DMS53 treated with DMSO at 0.1 percent for 48 hours (cell line): Measurements from ENCODE around the gene HS6ST3.
"Not testable (repeated sequence)": the region's sequence is repeated elsewhere in the genome, so short reads cannot be mapped to it uniquely, and the experiment has no call there.

Experiments
- DNase-seq: peaks from one replicate; lab custom pipeline; 2025; ENCODE audit not compliant: unreplicated experiment; lab: John Stamatoyannopoulos, UW

The HS6ST3 gene

DNA sequence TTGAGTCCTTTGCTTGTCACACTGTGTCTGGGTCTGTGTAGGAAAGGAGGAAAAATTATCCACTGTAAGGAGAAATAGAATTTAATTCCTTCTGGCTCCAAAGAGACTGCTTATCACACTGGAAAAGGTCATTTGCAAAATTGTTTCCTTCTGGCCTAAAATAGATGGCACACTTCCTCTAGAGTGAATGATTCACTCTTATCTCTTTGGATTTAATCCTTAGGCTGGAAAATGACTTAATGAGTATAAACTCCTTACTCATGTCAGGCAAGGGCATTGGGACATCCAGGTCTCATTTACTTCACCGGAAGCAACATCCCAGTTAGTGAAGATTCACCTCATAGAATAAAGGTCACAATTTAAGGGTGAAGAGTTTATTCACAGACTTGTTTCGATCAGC lies 610.8 kb downstream of the HS6ST3 start:
- no peak for DNase-seq

DNA sequence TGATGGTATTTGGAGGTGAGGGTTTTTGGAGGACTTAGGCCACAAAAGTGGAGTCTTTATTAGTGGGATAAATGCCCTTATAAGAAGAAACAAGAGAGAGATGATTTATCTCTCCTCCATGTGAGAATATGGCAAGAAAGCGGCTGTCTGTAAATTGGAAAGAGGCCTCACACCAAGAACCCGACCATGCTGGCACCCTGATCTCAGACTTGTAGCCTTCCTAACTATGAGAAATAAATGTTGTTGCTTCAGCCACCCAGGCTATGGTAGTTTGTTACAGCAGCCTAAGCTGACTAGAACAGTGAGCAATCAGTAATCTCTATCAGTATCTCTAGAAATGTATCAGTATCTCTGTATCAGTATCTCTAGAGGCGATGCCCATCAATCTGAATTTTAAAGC lies 617.2 kb downstream of the HS6ST3 start:
- no peak for DNase-seq

DNA sequence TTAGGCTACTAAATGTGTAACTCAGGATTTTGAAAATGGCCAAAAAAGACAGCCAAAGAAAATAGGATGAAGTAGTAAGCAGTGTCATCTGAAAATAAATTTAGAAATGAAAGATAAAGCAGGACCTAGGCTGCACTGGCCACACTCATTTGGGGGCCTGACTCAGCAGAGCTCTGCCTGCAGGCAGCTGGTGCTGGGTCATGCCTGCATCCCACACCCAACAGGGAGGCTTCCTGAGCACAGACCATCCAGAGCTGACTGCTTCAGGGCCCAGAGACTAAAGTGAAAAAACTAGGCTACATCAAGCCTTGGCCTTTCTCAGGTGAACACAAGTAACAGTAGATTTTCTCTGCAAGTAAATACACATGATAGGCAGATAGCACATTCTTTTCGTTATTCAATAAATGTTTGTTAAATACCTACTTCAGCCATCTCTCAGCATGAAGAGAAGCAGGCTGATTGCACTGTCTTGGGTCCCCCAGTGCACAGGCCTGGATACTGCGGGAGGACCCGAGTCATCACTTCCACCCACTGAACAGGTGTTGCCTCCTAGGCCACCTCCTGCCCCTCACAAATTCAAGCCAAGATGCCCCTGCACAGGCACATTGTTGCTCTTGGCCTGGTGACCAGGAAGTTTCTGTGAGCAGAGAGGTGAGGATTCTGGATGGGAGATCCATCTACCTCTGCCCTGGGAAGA lies 620.4 kb downstream of the HS6ST3 start:
- no peak for DNase-seq

DNA sequence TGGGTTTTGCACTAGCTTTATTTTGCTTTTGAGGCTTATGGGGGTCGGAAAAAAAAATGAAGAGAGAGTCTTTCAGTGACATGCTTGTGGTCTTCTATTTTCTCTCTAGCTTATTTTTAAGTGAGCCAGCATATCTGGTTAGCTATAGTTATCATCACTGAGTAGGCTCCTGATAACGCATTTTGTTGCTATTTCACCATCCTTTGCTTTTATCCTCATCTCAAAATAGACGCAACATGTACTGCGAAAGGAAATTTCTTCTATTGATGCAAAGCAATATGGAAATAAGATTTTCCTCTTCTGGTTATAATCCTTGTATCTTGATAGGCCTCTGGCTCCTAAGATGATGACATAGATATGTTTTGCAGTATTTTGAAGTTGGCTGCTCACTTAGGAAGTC lies 630.5 kb downstream of the HS6ST3 start:
- DNase-seq = no peak

DNA sequence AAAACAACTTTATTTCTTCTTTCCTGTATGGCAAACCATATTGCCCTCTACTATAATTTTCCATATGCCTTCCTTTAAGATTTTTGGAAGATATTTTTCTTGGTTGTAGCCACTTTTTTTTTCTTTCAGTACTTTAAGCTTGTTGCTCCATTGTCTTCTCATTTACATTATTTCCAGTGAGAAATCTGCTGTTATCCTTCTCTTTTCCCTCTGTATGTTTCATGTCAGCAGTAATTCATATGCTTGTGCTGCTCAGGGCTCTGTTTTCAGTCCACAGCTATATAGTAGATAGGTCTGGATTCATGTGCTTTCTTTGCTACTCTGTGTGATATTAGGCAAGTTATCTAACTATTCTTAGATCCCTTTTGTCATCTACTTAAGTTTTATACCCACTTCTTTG lies 636.7 kb downstream of the HS6ST3 start:
- DNase-seq = no peak

DNA sequence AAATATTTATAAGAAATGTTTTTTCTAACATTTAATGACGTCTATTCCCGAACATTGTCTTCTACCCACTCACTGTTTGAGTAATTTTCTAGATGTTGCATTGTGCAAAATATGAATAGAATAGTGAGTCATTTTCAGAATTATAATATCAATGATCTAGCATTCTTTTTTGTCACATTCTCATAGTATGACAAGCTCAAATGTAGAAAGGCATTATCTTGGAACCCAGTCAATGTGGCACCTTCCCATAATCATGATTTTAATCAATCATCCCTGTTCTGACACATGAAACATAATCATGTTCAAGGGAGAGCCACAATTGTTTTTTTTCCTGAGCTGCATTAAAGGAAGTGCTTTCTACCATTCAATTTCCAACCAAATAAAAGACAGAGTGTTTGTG lies 638.6 kb downstream of the HS6ST3 start:
- DNase-seq = no peak

DNA sequence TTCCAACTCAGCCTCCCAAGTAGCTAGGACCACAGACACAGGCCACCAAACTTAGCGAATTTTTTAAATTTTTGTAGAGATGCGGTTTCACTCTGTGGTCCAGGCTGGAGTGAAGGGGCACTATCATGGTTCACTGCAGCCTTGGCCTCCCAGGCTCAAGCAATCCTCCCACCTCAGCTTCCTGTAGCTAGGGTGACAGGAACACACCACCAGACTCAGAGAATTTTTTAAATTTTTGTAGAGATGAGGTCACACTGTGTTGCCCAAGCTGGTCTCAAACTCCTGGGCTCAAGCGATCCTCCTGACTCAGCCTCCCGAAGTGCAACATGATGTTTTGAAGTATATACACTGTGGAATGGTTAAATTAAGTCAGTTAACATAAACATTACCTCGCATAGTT lies 640.8 kb downstream of the HS6ST3 start:
- no peak for DNase-seq

DNA sequence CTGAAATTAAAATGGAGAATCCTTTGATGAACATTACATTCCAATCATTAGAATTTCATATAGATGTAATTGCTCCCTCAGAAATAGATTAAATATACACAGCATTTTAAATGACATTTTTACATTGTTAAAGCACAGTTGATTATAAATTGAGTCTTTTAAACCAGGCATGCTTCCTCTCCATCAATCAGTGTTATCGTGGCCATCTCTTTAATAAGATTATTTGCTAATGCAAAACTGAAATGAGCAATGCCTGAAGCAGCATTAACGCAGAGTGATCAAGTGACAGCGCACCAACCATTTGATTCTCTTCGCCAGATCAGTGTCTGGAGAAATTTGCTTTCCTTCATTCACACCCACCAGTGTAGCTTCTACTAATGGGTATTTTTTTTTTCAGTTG lies 644.6 kb downstream of the HS6ST3 start:
- DNase-seq = no peak

DNA sequence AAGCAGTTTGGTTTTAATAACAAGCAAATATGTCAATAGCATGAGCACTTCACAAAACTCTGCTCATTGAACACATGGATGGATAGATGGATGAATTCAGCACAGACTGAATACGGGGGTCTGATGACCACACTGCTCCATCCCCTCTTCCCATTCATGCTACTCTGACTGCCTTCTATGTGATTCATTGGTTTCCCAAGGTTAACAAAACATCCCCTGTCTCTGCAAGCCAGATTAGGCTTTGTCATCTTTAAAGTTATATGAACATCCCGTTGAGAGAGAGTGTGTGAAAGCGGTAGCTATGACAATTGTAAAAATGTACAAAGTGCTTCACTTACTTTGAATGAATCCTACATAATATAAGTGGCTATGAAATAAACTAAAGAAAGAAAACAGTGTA lies 651.9 kb downstream of the HS6ST3 start:
- DNase-seq = no peak

DNA sequence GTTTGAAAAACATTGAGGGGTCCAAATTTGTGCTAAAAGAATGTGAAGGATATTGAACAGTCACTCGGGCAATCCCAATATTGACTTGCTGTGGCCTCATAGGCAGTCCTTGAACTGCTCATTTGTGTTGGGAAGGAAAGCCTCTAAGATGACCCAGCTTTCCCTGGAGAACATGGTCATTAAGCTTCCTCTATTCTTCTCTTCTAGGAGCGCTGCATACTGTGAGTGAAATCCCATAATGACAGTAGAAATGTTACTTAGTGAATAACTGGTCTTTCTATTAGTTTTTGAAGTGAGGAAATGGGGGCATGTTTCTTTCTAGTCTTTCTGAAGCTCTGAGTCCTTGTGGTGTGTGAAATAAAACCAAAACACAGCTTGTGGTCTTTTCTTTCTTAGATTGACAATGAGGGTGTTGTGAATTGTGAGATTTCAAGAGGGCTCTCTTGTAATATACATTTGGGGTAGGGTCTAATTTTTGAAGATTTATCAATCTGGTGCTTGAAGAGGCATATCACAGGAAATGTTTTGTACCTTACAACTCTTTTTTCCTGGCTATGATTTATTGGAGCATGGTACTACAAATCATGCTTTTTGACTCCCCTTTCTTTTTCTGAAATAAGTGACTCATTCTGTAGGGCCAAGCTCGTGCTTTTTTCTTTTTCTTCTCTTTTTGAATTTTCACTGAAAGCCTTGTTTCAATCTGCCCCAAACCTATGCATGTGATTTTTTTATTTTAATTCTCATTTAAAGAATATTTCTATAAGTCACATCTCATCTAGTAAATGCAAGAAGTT lies 653.6 kb downstream of the HS6ST3 start:
- DNase-seq = no peak

DNA sequence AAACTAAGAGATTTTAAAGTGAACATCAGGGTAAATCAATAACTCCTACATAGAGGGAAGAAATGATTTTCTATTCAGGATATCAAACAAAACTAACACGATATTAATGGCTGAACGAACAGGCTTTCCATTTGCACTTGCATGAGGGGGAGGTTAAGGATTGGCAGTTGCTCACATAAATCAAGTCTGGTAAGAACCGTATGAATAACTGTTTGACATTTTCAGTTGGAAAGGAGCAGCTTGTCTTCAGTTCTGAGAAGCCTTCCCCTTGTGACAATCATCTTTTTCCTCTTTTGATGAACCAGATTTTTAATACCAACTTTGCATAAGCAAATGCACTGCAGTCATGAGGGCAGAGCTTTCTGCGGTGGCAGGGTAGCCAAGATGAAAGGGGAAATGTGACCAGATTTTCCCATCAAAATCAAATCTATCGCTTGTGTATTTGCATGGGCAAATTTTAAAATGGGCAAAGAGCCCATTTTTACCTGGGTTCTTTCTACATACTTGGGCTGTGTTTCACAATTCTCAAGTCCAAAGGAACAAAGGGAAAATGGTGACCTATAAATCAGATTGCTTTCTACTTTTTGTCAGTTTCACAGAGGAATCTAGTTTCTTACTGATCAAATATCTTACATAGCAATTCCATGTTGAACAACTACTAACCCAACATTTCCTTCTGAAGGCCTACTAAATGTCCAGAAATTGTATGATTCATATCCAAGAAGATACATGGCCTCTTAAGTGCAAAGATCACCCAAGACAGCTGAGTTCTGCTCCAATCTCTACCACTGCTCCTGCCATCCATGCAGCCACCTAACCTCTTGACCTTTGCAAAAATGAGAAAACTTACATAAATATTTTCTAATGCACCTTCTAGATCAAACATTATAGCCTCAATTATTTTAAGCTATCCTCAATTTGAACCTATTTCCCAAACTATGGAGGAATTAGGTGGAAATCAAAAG lies 654.7 kb downstream of the HS6ST3 start:
- DNase-seq = no peak

DNA sequence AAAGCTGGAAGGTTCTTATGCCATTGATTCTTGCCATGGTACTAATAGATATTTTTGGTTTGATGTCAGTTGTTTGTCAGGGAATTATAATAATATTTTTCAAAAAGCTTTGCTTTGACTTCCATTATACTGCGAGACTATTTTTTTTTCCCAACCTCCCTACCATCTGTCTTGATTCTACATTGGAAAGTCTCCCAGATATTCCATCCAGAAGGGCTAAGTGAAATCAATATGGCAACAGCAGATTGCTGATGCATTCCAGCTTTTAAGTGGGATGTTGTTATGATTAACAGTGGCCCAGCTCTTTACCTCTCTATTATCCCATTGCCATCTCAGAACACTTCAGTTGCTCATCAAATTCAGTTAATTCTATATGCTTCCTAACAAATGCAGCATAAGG lies 657.0 kb downstream of the HS6ST3 start:
- DNase-seq = no peak

DNA sequence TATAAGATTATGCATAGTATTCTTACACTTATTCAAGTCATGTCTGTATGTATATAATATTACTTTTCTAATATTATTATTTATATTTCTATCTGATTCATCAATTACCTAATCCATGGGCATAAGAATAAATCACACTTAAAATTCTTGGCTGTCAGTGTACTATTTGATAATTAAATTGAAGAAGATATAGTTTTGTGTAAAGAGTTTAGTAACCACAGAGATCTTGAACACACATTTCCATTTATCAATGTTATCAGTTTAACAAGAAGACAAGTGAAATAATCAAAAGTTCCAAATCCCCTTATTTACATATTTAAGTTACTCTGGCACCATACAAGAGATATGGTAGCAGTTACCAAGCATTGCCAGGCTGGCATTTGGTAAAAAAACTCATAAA lies 659.9 kb downstream of the HS6ST3 start:
- no peak for DNase-seq

DNA sequence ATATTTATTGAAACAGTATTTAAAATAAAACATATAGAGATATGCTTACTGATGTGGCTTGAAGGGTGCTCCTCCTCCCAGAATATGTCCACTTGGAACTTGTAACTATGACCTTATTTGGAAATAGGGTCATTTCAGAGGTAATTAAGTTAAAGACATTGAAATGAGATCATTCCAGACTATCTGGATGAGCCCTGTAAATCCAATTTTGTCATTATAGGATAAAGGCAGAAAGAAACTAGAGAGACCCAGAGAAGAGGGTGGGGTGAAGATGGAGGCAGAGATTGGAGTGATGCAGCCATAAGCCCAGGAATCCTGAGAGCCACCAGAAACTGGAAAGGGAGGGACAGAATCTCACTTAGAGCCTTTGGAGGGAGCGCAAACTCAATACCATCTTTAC lies 661.2 kb downstream of the HS6ST3 start:
- DNase-seq = no peak

DNA sequence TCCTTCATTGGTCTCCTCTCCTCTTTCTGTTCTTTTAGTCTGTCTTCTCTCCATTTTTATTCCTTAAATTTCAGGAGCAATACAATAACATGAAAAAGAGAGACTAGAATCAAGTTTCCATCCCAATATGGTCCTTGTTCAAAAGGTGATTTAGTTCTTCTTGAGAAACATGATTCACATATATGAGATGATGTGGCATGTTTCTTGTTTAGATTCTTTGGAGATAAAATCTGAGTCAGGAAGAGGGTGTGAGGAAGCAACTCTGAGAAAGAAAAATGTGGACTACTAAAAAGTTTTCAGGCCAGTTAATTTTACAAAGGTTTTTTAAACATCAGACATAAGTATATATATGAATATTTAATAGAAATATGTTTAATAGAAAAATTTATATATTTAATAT lies 673.0 kb downstream of the HS6ST3 start:
- no peak for DNase-seq

DNA sequence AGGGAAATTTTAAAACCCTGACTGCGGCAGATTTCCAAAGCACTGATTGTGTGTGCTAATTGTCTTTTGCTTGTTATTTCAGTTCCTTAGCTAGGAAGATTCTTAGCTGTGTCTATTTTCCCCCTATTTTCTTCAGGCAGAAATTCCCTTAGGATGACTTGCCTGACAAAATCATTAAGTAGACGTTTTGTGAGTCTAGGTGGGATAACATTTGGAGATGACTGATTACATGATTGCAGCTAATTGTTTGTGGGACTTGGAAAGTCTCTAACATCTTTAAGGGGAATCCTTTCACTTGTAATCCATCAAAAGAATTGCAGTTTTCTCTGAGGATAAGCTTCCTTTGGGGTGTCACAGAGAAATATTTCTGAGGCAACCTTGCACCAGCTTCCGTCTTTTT lies 676.4 kb downstream of the HS6ST3 start:
- no peak for DNase-seq

DNA sequence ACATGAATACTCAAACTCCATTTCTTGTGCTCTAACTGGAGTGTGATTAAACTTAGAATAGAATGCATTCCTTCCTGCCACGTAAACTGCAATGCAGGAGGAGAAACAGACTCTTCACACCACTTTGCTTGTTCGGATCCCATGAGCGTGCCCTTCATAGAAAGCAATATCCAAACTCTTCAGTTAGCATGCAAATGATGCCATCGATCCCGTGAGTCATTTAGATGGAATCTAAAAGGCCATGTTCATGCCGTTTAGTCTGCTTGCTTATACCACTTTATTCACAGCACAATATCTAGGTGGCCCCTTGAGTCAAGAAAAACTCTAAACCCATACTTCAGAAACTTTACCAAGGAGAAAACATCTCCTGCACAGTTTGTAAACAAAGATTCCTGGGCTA lies 678.6 kb downstream of the HS6ST3 start:
- no peak for DNase-seq

DNA sequence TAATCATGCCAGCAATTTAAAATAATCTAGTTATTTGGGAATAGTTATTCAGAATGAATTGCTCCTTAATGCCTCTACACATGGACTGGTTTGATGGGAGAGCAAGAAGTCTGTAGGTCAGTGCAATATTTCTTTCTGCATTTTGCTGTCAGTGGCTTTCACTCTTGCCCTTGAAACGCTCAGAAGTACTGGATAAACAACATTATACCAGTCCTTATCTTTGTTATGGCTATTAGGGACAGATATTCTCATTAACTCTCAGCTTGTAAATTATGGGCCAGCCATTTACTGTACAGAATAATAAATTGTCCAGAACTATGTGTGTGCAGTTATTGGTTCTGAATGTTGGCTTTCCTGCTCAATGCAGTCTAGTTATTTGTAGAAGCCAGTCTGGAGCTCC lies 680.0 kb downstream of the HS6ST3 start:
- no peak for DNase-seq

DNA sequence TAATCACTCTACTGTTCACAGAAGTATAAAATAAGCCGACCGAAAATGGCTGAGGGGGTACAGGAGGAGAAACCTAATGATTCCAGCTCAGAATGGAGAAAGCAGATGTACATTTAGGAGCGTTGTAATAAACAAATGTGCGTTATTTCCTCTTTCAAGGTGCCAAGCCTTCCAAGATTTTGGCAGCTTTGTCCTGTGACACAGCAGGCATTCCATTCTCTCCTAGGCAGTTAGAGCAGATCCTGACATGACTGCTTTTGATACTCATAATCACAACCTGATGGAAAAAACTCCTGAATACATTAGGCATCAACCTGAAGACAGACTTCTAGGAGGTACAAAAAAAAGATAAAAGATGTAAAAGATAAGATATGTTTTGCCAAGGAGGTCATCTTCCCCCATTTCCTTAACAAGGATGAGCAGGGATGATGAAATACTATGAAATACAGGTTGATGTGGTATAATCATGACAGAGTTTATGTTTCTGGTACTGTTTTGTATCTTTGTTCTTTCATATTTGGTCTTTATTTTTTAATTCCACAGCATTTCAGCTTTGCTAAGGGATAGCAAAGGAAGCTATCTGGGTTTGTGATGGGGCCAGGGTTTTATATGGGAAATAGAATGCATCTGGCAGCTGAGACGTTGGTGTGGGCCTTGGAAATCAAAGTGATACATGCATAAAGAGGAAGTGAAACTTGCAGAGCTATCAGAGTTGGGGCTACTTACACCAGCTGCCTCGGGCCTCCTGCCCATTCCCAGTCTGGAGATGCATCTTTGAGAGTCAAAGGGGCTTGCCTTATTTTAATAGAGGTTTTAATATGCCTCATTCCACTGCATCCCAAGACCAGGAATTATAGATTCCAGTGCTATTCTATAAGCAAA lies 681.8 kb downstream of the HS6ST3 start:
- DNase-seq = no peak

DNA sequence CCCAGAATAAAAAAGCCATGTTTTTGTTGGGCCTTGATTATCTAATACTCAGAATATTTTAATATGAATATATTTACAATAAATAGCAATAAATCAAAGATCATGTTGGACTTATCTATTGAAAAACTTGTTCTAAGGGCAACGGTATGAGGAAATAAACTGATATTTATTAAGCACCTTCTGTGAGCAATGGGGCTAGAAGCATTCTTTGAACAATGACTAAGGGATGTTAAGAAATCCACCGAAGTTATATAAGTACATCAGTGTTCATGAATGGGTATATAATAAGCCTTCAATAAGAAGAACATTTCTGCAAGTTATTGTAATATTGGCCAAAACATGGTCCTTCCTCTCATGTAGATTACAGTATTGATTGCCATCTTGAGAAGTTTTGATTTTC lies 682.5 kb downstream of the HS6ST3 start:
- DNase-seq = no peak

DNA sequence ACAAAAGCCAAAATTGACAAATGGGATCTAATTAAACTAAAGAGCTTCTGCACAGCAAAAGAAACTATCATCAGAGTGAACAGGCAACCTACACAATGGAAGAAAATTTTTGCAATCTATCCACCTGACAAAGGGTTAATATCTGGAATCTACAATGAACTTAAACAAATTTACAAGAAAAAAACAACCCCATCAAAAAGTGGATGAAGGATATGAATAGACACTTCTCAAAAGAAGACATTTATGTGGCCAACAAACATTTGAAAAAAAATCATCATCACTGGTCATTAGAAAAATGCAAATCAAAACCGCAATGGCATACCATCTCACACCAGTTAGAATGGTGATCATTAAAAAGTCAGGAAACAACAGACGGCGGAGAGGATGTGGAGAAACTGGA lies 688.4 kb downstream of the HS6ST3 start:
- DNase-seq = not testable (repeated sequence)
